OCI-LY7 (cell line): ENCODE measurements around the gene BTBD6.
"Not testable (repeated sequence)": the region's sequence is repeated elsewhere in the genome, so short reads cannot be mapped to it uniquely, and the experiment has no call there.

ENCODE experiments used
- EZH2phosphoT487 ChIP-seq: fragments of 200-600 bp; sonication (generic); IDR thresholded peaks from 2 replicates; pipeline ENCODE4 v1.6.1; 2018; ENCODE audit warnings: low read depth, borderline replicate concordance, mild to moderate bottlenecking, mixed run types, antibody characterized with exemption, low read length, moderate library complexity, mixed read lengths
- TF ChIP-seq, protein P1 (sequence below): fragments of 200-600 bp; sonication (generic); conservative IDR thresholded peaks from 2 replicates; pipeline ENCODE4 v1.5.1; 2014; ENCODE audit warnings: mild to moderate bottlenecking, antibody characterized with exemption, low read length, moderate library complexity, mixed read lengths

DNA sequence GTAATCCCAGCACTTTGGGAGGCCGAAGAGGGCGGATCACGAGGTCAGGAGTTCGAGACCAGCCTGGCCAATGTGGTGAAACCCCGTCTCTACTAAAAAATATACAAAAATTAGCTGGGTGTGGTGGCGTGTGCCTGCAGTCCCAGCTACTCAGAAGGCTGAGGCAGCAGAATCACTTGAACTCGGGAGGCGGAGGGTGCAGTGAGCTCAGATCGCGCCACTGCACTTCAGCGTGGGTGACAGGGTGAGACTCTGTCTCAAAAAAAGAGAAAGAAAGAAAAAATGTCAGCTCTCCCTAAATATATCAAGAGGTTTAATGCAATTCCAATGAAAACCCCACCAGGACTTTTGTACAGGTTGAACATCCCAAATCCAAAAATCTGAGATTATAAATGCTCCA, 49.0 kb downstream of the BTBD6 start:
- TF ChIP-seq, protein P1, sequence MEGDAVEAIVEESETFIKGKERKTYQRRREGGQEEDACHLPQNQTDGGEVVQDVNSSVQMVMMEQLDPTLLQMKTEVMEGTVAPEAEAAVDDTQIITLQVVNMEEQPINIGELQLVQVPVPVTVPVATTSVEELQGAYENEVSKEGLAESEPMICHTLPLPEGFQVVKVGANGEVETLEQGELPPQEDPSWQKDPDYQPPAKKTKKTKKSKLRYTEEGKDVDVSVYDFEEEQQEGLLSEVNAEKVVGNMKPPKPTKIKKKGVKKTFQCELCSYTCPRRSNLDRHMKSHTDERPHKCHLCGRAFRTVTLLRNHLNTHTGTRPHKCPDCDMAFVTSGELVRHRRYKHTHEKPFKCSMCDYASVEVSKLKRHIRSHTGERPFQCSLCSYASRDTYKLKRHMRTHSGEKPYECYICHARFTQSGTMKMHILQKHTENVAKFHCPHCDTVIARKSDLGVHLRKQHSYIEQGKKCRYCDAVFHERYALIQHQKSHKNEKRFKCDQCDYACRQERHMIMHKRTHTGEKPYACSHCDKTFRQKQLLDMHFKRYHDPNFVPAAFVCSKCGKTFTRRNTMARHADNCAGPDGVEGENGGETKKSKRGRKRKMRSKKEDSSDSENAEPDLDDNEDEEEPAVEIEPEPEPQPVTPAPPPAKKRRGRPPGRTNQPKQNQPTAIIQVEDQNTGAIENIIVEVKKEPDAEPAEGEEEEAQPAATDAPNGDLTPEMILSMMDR, result not testable (repeated sequence)
- not testable (repeated sequence) for TF ChIP-seq EZH2phosphoT487
